Measurements from ENCODE around the gene SCAMP4. TPM values are rescaled to one million over a fixed set of nuclear protein-coding genes. Genes with fewer than 3 reads are reported as not detected.

SCAMP4 gene
- total RNA-seq, 1 experiment from 2014 or later: 69.0 TPM

DNA sequence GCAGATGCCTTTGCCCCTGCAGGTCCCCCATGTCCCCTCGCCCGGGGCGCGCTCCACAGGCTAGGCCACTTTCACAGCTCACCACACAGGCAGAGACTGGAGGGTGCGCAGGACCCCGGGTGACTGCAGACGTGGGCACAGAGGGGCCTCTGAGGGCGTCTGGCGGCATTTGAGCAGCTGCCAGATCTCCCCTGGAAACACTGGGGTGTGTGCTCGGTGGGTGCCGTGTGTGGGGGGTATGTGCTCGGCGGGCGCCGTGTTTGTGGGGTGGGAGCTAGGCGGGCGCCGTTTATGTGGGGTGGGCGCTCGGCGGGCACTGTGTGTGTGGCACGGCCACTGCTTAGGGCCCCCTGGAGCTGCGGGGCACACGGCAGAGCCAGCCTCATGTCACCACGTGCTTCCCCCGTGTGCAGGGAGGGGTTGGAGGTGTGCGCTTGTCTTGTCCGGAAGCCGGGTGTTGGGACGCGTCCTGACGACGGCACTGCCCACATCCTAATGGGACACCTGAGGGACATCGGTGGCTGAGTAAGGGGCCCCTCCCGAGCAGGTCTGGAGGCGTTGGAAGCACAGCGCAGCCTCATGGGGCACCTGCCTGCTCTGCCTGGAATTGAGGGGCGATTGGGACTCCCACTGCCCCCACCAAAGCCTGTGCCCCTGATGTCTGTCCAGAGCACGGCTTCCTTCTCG is 52.5 kb downstream of the SCAMP4 start:
- Histone ChIP-seq H3K23me2 (ENCODE audit: insufficient read length, low read depth, low read length, poor library complexity, severe bottlenecking) (no peaks in the 10 kb centered on the region), H3K27ac (ENCODE audit: insufficient read length, low read depth, low read length) (no peak overlapping the region), H2AFZ (ENCODE audit: low read length) (no peak overlapping the region), H3K4me1 (ENCODE audit: insufficient read depth, low read length) (no peaks in the 10 kb centered on the region), H2BK120ac (ENCODE audit: low read depth, low read length, poor library complexity, severe bottlenecking) (no peak overlapping the region), H3K9me3 (ENCODE audit: control insufficient read depth, low read depth, low read length) (no peaks in the 10 kb centered on the region), H3K79me1 (ENCODE audit: insufficient read depth, low read depth, low read length, poor library complexity, severe bottlenecking) (peaks cover 8% of the 10 kb centered on the region), H3K4me2 (ENCODE audit: insufficient read depth, insufficient read length, low read length) (no peak overlapping the region), H4K8ac (replicated peaks; ENCODE audit: insufficient read length, low read depth, low read length) (no peak overlapping the region), H4K5ac (ENCODE audit: insufficient read length, low read depth, low read length) (no peak overlapping the region), H2BK20ac (ENCODE audit: low read depth, low read length, poor library complexity, severe bottlenecking) (no peak overlapping the region), H2BK15ac (ENCODE audit: low read depth, low read length) (no peak overlapping the region), H4K20me1 (ENCODE audit: control insufficient read depth, insufficient read depth, insufficient read length) (peaks cover 2% of the 10 kb centered on the region), H3K9ac (ENCODE audit: extremely low read depth, insufficient read length, low read length) (no peak overlapping the region), H4K91ac (ENCODE audit: insufficient read length, low read depth, low read length) (no peak overlapping the region), H3T11ph (ENCODE audit: low read length) (no peak overlapping the region), H3K18ac (ENCODE audit: insufficient read length, low read depth, low read length) (no peak overlapping the region), H3K56ac (ENCODE audit: insufficient read length, low read depth, low read length) (no peak overlapping the region), H2BK5ac (ENCODE audit: insufficient read length, low read length) (no peak overlapping the region), H3K27me3 (ENCODE audit: insufficient read depth, low read length) (no peaks in the 10 kb centered on the region), H3K14ac (ENCODE audit: insufficient read depth, low read length) (no peak overlapping the region), H2AK5ac (ENCODE audit: insufficient read length, low read length) (no peak overlapping the region), H2BK12ac (ENCODE audit: insufficient read length, low read depth, low read length) (no peak overlapping the region), H3K79me2 (ENCODE audit: insufficient read depth, low read length) (peaks cover 26% of the 10 kb centered on the region; the same call in 1 of the 2 replicates), H3K4ac (ENCODE audit: low read depth, low read length) (no peak overlapping the region), H3K23ac (ENCODE audit: insufficient read length, low read depth, low read length) (no peak overlapping the region)
- Mint-ChIP-seq H3K4me1 (peaks cover 3 to 15% of the 10 kb centered on the region in 2 experiments; a peak in 3 of 4 replicates), H3K9me3 (no peaks in the 10 kb centered on the region), H3K36me3 (ENCODE audit: insufficient read depth in 1 of 3, low read depth in 3 of 3) (peaks cover 0 to 10% (median 7%) of the 10 kb centered on the region in 3 experiments; a peak in 5 of 7 replicates), H3K27me3 (ENCODE audit: low read depth) (no peaks in the 10 kb centered on the region), H3K4me3 (no peak overlapping the region), H3K27ac (no peak overlapping the region)
- TF ChIP-seq, protein P1, sequence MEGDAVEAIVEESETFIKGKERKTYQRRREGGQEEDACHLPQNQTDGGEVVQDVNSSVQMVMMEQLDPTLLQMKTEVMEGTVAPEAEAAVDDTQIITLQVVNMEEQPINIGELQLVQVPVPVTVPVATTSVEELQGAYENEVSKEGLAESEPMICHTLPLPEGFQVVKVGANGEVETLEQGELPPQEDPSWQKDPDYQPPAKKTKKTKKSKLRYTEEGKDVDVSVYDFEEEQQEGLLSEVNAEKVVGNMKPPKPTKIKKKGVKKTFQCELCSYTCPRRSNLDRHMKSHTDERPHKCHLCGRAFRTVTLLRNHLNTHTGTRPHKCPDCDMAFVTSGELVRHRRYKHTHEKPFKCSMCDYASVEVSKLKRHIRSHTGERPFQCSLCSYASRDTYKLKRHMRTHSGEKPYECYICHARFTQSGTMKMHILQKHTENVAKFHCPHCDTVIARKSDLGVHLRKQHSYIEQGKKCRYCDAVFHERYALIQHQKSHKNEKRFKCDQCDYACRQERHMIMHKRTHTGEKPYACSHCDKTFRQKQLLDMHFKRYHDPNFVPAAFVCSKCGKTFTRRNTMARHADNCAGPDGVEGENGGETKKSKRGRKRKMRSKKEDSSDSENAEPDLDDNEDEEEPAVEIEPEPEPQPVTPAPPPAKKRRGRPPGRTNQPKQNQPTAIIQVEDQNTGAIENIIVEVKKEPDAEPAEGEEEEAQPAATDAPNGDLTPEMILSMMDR (conservative IDR thresholded peaks at IDR 0.05): no peak
- WGBS (ENCODE audit: extremely low coverage, insufficient read length, low lambda C conversion rate): no CpG with 5 or more reads among the region's 40 CpGs
- no peak for DNase-seq

All from H9 (cell line).